HG03045 (cell line): Measurements from ENCODE around the gene ACVR1.
"Not testable (repeated sequence)": the region's sequence is repeated elsewhere in the genome, so short reads cannot be mapped to it uniquely, and the experiment has no call there.

Source experiments
- ATAC-seq: cut with Tn5 transposase; IDR thresholded peaks from one replicate; pipeline ENCODE4 v1.9.1; 2021; ENCODE audit warnings: mild to moderate bottlenecking, moderate library complexity; ENCODE audit not compliant: unreplicated experiment

Gene ACVR1

DNA sequence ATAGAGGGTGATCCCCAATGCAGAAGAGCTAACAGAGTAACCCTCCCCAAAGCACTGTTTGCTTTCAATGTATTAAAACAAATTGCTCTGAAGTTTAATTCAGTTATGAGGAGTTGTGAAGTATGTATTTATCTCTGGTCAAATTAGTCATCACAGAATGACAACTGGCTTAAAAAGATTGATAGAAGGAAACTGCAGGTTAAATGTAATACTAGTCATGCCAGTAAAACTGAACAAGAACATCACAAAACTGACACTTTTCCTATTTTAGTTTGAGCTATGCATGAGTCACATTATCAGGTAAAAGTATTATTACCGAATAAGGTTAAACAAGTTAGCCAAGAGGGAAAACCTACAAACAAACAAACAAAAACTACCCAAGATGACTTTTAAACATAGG is 148.4 kb downstream of the ACVR1 start:
- ATAC-seq = no peak

DNA sequence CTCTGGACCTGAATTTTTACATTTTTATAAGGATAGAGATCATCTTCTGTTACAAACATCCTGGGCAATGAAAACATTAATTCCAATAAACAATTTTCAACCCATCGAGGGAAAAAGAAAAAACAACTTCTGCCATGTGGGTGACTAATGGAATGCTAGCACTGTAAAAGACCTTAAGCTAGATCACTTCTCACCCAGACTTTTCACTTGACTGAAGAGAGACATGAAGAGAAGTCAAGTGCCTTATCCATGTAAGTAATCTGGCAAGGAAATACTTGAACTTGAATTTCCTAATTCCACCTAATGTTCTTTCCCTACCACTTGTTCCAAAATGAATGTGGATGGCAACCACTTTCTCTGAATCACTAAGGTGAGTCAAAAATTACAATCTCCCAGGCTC is 149.2 kb downstream of the ACVR1 start:
- ATAC-seq = no peak

DNA sequence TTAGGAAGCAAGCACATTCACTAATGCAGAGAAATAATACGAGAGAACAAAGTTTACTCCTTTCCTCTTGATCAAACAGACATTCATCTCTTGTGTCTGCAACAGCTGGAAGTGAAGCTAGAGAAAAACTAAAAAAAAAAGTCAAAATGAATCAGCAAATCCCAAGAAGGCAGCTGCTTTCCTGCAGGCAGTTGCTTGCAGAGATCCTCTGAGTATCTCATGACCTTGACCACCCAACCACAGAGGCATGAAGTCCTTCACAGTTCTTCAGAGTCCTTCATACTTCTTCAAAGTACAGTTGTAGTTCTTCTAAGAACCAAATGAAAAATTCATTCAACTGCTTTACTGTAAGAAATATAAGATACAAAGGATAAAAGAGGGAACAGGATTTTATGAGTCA is 150.3 kb downstream of the ACVR1 start:
- no peak for ATAC-seq

DNA sequence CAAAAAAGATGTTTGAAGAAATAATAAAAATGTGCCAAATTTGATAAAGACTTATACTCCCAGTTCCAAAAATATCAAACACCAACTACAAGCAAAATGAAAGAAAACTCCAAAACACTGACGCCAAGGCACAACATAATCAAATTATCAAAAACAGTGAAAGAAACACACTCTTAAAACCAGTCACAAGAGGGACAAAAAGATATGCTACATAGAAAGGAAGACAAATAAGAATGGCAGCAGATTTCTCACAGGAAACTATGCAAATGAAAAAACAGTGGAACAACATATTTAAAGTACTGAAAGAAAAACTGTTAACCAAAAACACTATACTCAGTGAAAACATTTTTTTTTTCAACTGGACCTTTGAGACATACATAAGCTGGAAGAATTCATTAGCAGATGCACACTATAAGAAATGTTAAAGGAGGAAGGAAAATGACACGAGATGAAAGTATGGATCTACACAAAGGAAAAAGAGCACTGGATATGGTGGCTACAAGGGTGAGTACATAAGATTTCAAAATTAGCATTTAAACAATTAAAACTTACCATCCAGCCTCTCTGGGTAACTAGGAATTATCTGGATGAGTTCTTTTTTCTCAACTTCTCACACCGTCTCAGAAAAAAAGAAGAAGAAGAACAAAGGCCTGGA is 153.4 kb downstream of the ACVR1 start:
- ATAC-seq = no peak

DNA sequence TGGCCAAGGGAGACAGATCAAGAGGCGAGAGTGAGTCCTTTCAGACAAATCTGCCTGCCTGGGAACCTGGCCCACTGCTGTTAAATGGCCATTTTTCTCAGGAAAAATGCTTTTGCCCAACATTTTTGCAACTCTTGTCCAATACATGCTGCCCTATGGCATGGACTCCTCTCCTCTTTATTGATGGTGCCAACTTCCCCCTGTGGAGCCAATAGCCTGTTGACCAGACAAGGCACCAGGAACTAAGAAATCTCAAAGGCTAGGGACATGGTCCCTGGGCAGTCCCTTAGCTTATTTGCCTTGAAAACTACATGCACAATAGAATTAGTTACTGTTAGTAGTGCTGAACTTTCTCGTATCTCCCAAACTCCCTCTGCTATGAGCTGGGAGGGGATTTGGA is 155.6 kb downstream of the ACVR1 start:
- ATAC-seq = no peak

DNA sequence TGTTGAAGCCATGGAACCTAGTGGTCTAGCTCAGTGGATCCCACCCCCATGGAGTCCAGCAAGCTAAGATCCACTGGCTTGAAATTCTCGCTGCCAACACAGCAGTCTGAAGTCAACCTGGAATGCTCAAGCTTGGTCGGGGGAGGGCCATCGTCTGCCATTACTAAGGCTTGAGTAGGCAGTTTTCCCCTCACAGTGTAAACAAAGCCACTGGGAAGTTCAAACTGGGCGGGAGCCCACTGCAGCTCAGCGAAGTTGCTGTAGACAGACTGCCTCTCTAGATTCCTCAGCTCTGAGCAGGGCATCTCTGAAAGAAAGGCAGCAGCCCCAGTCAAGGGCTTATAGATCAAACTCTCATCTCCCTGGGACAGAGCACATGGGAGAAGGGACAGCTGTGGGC is 171.5 kb downstream of the ACVR1 start:
- ATAC-seq = not testable (repeated sequence)

DNA sequence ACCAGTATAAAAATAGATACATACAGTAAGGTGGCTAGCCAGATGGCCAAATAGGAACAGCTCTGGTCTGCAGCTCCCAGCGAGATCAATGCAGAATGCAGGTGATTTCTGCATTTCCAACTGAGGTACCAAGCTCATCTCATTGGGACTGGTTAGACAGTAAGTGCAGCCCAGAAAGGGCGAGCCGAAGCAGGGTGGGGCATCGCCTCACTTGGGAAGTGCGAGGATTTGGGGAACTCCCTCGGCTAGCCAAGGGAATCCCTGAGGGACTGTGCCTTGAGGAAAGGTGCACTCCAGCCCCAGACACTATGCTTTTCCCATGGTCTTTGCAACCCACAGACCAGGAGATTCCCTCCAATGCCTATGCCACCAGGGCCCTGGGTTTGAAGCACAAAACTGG is 172.0 kb downstream of the ACVR1 start:
- ATAC-seq = not testable (repeated sequence)

DNA sequence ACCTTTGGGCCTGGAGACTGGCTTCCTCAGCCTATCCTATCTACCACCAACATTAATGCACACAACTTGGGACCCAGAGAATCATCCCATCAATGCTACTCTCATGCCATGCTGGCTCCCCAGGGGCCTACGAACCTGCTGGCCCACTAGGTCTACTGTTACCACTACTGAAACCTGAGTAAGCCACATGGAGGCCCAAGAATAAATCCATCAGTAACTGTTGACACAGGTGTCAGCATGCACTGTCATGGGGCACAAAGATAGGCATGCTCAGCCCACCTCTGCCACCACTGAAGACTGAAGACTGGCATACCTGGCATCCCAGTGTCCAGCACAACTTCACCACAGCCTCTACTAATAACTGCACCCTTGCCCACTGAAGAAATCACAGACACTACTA is 176.3 kb downstream of the ACVR1 start:
- ATAC-seq = no peak

DNA sequence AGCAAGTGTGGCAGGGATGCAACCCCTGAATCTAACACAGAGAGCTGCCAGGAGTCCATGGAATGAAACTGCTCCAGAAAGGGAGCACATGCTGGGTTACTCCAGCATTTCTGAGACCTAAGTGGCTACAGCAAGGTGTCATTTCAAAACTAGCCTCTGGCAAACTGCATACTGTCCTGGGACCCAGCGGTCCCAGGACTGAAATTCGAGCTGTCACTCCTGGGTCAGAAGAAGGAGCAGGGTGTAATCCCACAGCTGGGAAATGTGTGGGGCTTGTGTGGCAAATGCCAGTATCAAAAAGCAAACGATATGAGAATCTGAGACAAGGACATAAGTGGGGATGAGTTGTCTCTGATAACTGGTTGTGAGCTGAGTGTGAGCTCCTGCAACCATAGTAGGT is 177.1 kb downstream of the ACVR1 start:
- ATAC-seq = no peak

DNA sequence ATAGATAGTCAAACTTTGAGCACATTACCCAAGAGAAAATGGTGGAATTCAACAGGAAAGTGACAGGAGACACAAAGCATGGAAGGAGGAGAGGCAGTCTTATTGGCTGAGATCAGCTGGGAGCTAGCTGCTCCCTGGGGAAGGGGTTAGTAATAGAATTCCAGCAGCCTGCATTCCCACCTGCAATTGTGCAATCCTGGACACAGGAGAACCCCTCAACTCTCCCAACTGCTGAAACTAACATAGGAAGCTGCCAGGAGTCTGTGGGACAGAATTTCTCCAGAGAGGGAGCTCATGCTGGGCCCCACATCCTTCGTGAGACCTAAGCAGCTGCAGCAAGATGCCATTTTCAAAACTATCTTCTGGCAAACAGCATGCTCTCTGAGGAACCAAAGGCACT is 177.7 kb downstream of the ACVR1 start:
- ATAC-seq = no peak

DNA sequence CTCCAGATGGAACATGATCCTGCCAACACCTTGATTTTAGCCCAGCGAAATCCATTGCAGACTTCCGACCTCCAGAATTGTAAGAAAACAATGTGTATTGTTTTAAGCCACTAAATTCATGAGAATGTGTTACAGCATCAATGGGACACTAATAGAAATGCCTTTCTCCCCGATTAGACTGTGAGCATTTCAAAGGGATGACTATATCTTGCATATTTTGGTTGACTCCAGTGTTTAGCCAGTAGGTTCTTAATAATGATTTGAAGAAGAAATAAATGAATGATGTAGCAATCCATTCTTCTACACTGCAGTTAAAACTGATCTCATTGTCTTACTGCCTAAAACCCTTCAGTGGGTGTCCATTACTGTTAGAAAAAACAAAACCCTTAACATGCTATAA is 180.1 kb downstream of the ACVR1 start:
- no peak for ATAC-seq

DNA sequence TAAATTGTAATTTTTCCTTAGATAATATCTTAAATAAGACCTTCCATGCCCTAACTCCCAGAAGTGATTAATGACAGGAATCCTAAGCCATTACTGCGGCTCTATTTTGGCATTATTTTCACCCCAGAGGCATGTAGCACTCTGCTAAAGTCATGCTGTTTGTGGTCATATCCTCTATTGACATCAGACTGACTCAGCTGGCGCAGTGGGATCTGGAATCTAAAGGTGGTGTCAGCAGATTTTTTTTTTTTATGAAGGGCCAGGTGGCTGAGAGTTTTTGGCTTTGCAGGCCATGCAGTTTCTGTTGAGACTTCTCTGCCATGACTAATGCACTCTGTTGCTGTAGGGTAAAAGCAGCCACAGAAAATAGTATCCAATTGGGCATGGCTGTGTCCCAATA is 183.4 kb downstream of the ACVR1 start:
- ATAC-seq = no peak

DNA sequence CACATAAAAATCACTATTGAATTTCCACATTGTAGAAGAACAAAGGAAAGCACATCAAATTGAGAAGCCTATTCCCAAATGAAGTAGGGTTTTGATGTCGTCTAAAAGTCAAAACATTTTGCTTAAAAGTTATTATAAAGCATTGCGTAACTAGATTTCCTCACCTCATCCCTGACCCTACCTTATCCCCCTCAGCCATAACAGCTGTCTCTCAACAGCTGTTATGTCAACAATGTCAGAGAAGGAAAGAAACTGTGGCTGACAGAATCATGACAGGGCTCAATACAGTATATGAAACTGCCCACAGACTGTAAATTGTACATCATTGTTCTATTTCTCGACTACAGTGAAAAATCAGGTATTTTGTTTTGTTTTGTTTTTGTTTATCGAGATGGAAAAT is 184.4 kb downstream of the ACVR1 start:
- no peak for ATAC-seq

DNA sequence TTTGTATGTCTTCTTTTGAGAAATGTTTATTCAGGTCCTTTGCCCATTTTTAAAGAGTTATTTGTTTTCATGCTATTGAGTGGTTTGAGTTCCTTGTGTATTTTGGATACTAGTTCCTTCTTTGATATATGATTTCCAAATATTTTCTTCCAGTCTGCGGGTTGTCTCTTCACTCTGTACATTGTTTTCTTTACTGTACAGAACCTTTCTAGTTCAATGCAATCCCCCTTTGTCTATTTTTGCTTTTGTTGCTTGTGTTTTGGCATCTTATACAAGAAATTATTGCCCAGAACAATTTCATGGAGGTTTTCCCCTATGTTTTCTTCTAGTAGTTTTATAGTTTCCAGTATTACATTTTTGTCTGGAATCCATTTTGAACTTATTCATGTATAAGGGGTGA is 185.0 kb downstream of the ACVR1 start:
- ATAC-seq = no peak
